GM19240 (cell line): ENCODE measurements around the gene NEGR1.

ENCODE experiments used
- DNase-seq: peaks from one replicate; pipeline ENCODE4 v3.0.0; 2011; ENCODE audit warnings: low spot score; ENCODE audit not compliant: insufficient read length

NEGR1 gene

GRCh38 chr1:71582673-71583072, 699.7 kb downstream of the NEGR1 start:
- DNase-seq = no peak

GRCh38 chr1:71577451-71578131, 704.7 kb downstream of the NEGR1 start:
- no peak for DNase-seq

- no peak for DNase-seq
These were observed 710.3 kb downstream of the NEGR1 start for GRCh38 chr1:71572038-71572437.

GRCh38 chr1:71566413-71566812, 715.9 kb downstream of the NEGR1 start:
- no peak for DNase-seq

DNA sequence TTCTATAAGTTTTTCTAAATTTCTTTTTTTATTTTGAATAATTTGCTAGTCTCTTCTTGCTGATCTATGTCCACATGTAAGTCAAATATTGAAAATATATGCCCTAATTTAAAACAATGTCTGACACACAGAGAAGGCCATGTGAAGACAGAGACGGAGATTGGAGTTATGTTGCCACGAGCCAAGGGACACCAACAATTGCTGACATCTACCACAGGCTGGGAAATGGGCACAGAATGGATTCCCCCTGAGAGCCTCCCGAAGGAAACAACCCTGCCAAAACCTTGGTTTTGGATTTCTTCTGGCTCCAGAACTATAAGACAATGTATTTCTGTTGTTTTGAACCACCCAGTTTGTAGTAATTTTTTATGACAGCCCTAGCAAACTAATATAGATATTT, 716.5 kb downstream of the NEGR1 start:
- no peak for DNase-seq

DNA sequence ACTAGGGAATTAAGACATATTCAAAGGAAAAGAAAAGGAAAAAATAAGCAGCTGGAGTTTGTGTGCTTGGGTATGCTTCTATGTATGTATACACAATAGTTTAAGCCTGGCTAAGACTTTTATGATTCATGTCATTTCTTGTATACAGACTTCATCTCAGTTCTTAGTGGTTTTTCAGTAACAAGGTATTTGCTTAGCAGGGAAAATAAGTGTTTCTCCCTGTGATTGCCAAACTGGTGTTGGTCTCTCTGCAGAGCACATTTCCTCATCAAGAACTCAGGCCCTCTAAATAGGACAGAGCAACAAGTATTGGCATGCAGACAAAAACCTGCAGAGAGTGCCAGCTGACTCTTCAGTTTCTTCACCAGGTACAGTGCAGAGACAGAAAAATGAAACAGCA, 717.1 kb downstream of the NEGR1 start:
- DNase-seq = no peak

- no peak for DNase-seq
These were observed 720.0 kb downstream of the NEGR1 start for GRCh38 chr1:71562298-71562697.

DNA sequence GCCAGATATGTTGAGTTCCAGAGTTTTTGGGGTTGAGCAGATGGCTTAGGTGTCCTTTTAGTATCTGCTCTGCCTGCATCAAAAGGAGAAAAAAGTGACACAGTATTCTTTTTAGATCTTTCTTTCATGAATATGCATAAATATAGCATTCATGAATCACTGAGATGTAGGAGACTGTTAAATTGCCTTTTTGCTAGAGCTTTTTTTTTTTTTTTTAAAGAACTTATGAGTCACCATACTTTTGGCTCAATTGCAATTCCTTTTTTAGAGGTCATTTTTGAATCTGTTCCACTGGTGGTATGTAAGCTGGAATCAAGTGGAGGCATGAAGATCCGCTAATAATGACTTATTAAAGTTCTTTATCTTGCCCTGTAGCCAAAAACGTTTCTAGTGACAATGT, 720.6 kb downstream of the NEGR1 start:
- DNase-seq = no peak

DNA sequence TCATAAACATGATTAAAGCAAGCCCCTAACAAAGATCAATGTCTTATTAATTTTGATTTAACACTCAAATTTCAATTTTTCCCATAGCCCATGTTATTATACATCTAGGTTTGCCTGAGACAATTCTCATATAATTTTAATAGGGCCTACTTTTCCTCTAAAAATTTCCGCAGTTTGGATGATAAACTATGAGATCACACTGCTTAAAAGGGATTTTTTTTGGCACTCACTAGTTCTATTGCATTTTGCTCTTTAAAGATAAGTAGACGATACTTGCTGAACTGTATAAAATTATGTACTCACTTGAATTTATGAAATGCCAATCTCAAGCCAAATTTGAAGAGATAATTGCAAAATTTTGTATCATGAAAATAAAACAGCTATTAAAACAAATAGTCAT, 721.1 kb downstream of the NEGR1 start:
- DNase-seq = no peak

DNA sequence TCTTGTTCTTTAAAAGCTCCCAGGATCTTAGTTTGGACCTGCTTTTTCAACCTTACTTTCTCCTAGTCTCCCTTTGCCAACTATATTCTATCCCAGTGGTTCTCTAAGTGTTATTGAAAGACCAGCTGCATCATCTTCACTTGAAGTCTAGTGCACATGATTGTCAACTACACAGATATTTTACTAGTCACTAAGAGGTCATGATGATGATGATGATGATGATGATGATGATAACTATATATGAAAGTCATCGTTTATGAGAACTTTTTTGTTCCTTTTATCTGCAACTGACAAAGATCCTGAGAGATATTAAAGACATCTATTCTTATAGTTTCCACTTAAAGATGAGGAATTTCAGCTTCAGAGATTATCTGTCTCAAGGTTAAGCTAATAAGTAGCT, 722.5 kb downstream of the NEGR1 start:
- no peak for DNase-seq

DNA sequence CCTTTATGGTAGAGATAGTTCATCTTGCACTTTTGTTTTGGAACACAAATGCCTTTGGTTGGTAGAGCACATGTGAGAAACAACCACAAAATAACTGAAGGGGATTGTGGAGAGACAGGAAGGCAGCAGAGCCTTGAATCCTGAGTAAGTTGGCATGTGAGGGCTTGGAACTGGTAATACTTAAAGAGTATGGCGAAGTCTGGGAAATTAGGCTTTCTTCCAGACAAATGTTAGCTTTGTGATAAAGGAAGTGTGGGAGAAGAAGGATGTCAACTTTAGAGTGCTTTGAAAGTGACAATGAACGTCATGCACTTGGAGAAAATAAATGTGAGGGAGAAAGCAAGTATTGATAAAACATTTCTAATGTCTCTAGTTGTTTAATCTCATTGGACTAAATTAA, 725.2 kb downstream of the NEGR1 start:
- no peak for DNase-seq

GRCh38 chr1:71548398-71548890, 733.9 kb downstream of the NEGR1 start:
- DNase-seq = no peak

GRCh38 chr1:71542155-71542554, 740.2 kb downstream of the NEGR1 start:
- DNase-seq = no peak

DNA sequence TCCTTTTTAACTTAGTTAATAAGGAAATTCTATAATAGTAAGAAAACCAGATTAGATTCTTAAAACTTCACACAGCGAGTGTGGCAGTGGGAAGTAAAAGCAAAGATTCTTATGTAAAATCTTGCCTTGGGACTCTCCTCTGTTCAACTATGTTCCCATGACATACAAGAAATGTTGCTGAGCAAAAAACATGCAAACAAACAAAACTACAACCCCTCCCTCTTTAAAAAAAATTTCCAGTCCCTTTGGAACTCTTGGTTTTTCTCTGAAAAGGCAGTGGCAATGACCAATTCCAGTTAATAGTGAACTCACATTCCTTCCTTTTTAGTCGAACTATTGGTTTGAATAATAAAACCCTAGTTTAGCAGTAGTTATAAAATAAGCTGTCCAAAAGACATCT, 748.4 kb downstream of the NEGR1 start:
- no peak for DNase-seq

DNA sequence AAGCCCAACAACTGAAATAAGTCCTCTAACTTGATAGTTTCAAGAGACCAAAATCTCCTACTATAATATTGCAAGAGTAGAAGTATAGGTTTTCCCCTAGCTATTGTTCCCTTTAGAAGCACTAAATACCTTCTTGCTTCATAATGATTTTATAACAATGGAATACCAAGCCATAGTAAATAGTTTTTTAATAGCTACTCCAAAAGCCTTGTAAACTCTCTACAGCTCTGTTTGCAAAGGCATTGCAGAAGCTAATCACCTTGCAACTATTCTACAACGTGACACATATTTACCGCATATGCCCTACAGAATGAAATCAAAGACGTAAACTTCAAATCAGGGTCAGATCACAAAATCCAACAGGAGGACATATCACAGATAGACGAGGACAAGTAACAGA, 750.0 kb downstream of the NEGR1 start:
- DNase-seq = no peak

- no peak for DNase-seq
These were observed 755.5 kb downstream of the NEGR1 start for GRCh38 chr1:71526824-71527223.

DNA sequence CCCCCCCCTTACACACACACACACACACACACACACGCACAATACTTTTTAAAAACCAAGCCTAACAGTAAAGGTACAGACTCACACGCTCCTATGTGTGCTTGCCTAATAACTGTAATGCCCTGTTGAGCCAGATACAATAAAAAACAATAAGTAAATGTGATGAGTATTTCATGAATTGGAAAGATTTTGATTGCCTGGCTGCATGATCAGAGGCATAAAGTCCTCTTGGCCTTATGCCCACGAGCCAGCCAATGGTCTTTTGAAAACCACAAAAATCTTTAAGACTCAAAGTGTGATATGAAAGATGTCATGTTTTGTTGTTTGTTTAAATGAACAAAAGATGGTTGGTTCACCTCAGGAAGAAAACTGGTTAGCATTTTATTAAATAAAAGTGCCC, 759.6 kb downstream of the NEGR1 start:
- no peak for DNase-seq

DNA sequence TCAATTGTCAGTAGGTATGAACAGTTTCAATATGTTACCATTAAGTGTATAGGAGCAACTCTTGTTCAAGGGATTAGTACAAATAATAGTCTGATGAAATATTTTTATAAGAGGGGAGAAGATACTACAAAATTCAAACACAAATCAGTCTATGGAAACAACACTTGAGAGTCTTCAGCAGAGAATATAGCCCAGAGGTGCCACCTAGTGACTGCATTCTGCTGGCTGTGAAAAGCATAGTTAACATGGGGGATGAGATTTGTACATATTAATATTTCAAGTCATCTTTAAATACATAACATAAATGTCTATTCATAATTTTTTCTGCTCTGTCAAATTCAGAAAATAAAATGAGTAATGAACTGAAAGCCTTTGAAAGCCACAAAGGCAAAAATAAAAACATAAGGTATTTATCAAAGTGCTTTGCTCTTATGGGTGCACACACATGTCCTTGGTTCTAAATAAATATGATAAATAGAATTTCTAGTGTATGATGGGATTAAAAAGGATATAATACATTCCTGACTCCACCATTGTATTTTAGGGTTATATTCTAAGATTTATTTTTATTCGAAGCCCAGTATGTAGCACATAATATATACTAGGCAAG, 760.6 kb downstream of the NEGR1 start:
- no peak for DNase-seq

- DNase-seq = no peak
These were observed 770.8 kb downstream of the NEGR1 start for GRCh38 chr1:71511505-71511904.

DNA sequence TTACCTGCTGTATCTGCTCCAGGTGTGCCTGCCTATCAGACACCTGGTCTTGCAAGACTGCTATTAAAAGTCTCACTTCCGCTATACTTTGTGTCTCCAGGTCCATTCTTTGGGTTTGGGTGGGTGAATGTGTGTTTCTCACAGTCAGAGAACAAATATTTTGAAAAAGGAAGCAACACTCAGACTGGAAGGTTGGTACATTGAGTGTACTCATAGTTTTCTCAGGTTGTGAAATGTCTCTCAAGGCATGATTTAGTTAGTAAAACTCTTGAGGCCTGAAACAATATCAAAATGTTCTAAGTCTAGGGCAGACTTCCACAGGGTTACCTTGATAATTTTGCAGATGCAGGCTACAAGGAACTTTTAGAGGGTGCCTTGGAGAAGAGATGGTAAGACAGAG, 771.6 kb downstream of the NEGR1 start:
- DNase-seq = no peak

DNA sequence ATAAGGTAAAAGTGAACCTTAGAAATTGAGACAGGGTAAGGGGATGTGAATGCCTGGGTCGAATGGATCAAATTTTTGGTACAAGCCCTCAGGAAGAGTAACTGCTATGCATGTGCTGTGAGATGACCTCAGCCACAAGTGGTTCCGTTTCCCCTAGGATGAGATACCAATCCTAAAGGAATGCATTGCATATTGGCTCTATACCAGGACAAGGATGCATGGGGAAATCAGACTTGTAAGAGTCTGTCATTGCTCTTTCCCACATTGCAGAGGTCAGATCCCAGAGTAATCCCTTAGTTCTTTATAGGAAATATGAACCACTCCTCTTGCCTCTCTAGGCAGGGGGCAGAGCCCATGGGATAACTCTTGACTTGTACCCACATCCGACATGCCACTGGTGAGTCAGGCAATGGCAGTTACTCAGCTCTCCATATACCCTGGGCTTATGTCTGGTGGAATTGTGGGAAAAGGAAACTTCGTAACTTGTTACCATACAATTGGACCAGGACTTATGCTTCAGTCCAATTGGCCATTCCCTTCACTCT, 773.2 kb downstream of the NEGR1 start:
- no peak for DNase-seq

DNA sequence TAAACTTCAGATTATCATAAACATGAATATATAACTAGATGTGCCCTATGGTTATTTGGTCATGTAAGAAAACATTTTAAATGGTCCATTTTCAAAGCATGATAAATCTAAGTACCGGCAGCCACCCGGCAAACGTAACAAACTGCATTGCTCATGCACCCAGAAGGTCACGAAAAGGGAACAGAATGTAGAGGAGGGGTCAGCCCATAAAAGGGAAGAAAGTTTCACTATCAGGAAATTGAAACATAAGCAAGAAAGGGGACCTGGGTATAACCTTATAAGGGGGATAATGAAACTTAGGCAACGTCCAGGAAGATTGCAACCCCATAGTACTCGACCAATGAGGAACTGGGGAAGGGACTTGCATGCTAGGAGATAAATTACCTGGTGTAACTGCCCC, 780.3 kb downstream of the NEGR1 start:
- DNase-seq = no peak

- DNase-seq = no peak
These were observed 783.8 kb downstream of the NEGR1 start for GRCh38 chr1:71498542-71498941.
